GM12872 (cell line): ENCODE measurements around the gene ZNF211.

Experiments
- CTCF ChIP-seq: IDR thresholded peaks from 3 replicates; pipeline ENCODE4 v1.5.1; 2011; ENCODE audit warnings: low read depth, mild to moderate bottlenecking, low read length, moderate library complexity; ENCODE audit not compliant: insufficient read depth

Gene ZNF211

GRCh38 chr19:57656346-57656745, 23.4 kb downstream of the ZNF211 start:
- no peak for TF ChIP-seq CTCF

- TF ChIP-seq CTCF, result no peak
These were observed 31.5 kb downstream of the ZNF211 start for GRCh38 chr19:57664269-57665127.

GRCh38 chr19:57665261-57665806, 32.4 kb downstream of the ZNF211 start:
- no peak for TF ChIP-seq CTCF

GRCh38 chr19:57667228-57667627, 34.3 kb downstream of the ZNF211 start:
- no peak for TF ChIP-seq CTCF

GRCh38 chr19:57668635-57669034, 35.7 kb downstream of the ZNF211 start, which contains the start of gene ZSCAN4:
Gene ZSCAN4, plus strand, starts transcription at chr19:57668935. Its CDS starts 7,211 bp downstream, at chr19:57676146.
- no peak for TF ChIP-seq CTCF

- no peak for TF ChIP-seq CTCF
These were observed 38.3 kb downstream of the ZNF211 start for GRCh38 chr19:57671124-57671895.

- no peak for TF ChIP-seq CTCF
These were observed 39.5 kb downstream of the ZNF211 start for GRCh38 chr19:57672466-57672865.
